GM21447 (cell line): Measurements from ENCODE around the gene IL36B.

Source experiments
- ATAC-seq: cut with Tn5 transposase; IDR thresholded peaks from one replicate; pipeline ENCODE4 v1.9.1; 2021; ENCODE audit not compliant: unreplicated experiment

The IL36B gene

DNA sequence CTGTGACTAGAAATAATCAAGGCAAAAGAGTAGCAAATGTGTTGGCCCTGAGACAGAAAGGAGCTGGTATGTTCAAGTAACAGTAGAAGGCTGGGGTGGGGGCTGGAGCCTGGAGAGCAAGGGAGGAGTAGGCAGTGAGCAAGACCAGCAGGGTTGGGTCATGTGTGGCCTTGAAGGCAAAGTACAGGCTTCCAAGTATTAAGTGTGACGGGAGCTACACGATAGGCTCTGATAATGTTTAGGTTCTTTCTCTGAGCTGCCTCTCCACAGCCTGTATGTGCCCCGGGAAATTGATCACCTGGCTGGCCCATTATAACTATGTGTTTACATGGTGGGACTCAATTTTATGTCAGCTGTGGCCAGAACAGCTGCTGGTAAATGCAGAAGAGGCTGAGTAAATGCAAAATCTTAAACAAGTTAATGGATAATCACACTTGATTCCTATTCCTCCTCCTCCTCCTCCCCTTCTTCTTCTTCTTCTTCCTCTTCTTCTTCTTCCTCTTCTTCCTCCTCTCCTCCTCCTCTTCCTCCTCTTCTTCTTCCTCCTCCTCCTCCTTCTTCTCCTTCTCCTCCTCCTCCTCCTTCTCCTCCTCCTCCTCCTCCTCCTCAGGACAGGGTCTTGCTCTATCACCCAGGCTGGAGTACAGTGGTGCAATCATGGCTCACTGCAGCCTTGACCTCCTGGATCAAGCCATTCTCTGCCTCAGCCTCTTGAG lies 24.4 kb upstream of the IL36B start:
- no peak for ATAC-seq

DNA sequence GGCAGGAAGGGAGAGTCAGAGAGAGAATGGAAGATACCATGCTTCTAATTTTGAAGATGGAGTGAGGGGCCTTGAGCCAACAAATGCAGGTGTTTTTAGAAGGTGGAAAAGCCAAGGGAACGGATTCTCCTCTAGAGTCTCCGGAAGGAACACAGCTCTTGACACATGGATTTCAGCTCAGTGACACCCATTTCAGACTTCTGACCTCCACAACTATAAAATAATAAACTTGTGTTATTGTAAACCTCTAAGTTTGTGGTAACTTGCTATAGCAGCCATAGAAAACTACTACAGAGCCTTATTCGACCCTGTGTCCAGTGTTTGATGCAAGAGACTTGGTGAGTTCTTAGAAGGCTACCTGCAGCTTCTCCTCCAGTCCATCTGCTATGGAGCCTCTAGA lies 22.9 kb upstream of the IL36B start:
- no peak for ATAC-seq

GRCh38 chr2:113075030-113075429 lies 22.4 kb upstream of the IL36B start:
- ATAC-seq, result no peak

DNA sequence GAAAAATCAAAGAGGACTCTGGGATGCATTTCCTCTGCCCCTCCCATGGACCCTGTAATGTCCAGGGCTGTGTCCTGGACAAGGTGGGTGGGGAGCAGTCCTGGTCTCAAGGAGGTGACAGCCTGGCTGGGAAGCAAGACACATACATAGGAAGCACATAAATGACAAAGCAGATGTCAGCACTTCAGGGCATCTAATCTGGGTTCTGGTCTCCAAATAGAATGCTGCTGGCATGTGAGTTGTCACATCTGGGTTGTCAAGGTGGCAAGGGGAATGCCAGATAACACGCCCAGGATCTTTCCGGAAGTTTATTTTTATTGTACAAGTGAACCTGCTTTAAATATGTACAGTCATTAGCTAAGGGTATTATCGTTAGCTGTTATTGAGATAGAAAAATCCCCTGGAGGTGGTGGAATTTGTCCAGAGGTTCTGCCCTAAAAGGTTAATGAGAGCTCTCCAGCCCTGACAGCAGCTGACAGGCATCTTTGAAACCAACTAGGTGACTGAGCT lies 20.7 kb upstream of the IL36B start:
- ATAC-seq, result no peak

DNA sequence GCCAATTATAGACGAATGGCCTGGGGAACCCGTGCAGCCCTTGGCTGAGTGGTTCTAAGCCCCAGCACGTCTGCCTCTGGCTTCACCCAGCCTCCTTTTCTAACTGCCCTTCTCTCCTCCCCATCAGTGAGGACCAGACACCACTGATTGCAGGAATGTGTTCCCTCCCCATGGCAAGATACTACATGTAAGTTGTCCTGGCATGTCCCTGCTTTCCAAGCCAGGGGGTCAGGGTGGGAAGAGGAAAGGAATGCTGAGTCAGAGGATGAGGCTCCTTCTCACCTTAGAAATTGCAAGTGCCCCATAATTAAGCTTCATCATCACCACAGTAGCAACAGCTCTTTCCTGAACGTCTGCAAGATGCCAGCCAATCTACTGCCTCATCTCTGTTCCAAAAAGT lies 19.9 kb upstream of the IL36B start:
- ATAC-seq, result no peak

DNA sequence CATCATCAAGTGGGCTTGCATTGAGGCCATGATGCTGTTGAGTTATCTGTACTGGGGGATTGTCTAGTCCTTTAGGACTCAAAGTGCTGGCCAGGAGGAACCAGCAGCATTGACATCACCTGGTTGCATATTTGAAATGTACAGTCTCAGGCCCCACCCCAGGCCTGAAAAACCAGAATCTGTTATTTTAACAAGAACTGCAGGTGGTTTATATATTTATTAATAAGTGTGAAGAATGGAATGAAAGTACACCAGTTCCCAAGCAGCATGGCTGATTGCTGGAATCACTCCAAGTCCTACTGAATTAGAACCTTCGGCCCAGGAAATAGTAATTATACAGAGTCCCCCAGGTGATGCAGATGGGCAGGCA lies 17.9 kb upstream of the IL36B start:
- no peak for ATAC-seq

- ATAC-seq, result no peak
Observed at GRCh38 chr2:113069676-113070605, 17.3 kb upstream of the IL36B start.

DNA sequence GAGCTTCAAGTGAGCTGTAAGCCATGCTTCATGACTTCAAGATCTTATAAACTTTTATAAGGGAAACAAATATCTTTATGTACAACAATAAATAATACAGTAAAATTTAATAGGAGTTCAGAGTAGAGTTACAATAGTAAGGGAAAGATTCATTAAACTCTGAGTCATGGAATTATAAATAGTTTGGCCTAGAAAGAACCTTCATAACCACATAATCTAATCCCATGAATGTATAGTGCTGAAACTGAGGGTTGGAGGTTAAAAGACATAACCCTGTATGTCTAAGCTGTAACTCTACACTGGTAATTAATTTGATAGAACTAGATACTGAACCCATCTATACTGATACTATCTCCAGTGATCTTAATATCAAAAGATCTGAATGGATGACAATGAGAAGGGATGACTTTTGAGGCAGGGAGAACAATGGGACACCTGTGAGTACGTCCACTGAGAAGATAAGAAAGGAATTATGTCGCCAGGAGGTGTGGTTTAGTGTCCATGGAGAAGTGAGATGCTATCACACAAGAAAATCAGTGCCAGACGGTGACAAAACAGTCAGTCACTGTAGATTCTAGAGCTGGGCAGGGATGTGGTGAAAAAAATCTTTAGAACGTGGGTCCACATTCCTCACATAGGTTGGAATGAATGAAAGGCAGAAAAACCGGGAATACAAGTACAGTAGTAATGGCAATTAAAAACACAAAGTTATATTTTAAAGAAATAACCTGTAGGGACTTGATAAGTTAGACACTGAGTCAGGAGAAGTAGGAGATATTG lies 16.2 kb upstream of the IL36B start:
- ATAC-seq, result no peak

DNA sequence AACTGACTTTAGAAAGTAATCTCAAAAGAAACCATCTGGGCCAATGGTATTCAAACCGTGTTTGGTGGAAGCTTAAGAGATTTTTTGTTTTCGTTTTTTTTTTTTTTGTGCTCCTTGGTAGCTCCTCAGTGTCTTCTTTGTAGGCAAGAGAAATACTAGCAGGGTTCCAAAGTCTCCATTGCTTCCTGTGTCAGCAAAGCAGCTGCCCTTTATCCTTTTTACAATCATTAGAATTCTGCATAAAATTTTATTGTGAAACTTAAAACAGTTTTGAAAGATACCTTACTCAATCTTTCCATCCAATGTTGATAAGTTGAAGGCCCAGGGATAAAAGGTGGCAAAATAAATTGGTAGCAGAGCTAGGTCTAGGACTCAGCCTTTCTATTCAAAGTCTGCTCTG lies 15.6 kb upstream of the IL36B start:
- no peak for ATAC-seq

DNA sequence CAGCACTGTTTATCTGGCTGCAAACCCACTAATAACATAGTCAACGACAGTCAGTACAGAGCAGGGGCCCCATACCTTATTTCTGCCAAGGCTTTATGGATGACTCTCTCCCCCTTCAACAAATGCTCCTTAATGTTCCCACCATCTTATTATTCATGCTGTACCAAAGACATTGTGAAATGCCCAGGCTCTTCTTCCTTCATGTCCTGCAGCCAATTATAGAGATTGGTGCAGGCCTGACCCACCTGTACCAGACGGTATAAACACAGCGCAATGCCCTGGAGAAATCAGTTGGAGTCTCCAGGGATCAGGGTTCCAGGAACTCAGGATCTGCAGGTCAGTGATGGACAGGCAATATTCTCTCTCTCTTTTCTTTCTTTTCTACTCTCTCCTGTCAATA lies 15.0 kb upstream of the IL36B start, which contains the start of gene IL1F10:
Gene IL1F10 (plus strand): TSS at position 290 of the 400 bp plus-strand sequence. CDS start 4,769 bp downstream, outside the sequence.
- ATAC-seq, result no peak

- ATAC-seq, result no peak
Observed at GRCh38 chr2:113064898-113065297, 12.2 kb upstream of the IL36B start.

DNA sequence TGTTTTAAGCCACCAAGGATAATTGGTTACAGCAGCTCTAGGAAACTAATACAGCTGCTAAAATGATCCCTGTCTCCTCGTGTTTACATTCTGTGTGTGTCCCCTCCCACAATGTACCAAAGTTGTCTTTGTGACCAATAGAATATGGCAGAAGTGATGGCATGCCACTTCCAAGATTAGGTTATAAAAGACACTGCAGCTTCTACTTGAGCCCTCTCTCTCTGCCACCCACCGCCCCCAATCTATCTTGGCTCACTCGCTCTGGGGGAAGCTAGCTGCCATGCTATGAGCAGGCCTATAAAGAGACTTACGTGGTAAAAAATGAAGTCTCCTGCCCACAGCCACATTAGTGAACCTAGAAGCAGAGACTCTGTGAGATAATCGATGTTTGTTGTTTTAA lies 11.6 kb upstream of the IL36B start:
- ATAC-seq, result no peak

DNA sequence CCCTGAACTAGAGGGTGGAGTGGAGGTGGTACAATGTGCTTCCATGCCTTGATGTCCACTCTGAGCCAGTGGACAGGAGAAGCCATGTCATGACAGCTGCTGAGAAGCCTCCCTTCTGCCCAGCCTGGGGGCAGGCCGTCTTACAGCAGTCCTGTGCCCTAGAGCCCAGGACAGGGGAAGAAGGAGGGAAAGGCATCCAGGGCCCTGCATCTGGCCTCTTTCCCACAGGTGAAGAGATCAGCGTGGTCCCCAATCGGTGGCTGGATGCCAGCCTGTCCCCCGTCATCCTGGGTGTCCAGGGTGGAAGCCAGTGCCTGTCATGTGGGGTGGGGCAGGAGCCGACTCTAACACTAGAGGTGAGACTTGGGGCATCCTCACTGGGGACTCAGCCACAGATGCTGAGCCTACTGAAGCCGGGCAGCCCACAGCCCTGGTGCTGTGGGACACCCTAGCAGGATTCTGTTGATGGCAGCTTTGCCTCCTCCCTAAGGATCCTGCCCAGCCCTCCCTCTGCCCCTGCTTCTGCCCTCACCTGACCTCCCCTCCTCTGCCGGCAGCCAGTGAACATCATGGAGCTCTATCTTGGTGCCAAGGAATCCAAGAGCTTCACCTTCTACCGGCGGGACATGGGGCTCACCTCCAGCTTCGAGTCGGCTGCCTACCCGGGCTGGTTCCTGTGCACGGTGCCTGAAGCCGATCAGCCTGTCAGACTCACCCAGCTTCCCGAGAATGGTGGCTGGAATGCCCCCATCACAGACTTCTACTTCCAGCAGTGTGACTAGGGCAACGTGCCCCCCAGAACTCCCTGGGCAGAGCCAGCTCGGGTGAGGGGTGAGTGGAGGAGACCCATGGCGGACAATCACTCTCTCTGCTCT lies 9.5 kb upstream of the IL36B start:
- ATAC-seq, result no peak

GRCh38 chr2:113061241-113061640 lies 8.6 kb upstream of the IL36B start:
- no peak for ATAC-seq

DNA sequence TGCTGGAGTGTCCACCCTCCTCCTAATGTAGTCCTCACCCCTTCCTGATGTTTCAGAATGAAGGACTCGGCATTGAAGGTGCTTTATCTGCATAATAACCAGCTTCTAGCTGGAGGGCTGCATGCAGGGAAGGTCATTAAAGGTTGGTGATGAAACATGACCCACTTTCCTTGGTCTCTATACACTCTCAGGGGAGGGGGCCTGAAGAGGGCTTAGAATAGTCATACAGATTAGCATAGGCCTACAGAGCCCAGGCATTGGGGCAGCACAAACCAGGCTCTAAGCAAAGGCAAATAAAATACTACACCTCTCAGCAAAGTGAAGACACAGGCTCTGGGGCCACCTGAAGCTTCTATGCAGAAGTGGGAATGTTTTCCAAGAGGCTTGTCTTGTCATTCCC lies 8.1 kb upstream of the IL36B start:
- no peak for ATAC-seq

DNA sequence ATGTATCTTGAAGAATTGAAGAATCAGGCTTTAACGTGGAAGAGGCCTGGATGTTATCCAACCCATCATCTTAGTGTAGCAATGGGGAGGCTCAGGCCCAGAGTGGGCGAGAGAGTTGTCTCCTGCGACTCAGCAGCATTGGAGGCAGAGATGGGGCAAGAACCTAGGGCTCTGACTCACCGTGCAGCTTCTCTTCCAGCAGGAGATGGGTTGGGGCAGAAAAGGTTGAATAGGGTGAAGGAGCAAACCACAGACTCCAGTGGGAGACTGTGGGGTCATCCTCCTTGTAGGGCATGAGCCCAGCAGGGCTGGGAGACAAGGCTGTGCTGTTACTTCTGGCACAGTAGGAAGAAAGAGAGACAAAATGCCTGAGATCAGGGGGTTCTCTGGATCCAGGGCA lies 7.7 kb upstream of the IL36B start:
- ATAC-seq, result no peak

GRCh38 chr2:113058998-113059960 lies 6.6 kb upstream of the IL36B start, which contains the start of gene IL36RN:
IL36RN (plus strand) TSS chr2:113059198; CDS start chr2:113059439, 241 bp downstream.
- no peak for ATAC-seq

DNA sequence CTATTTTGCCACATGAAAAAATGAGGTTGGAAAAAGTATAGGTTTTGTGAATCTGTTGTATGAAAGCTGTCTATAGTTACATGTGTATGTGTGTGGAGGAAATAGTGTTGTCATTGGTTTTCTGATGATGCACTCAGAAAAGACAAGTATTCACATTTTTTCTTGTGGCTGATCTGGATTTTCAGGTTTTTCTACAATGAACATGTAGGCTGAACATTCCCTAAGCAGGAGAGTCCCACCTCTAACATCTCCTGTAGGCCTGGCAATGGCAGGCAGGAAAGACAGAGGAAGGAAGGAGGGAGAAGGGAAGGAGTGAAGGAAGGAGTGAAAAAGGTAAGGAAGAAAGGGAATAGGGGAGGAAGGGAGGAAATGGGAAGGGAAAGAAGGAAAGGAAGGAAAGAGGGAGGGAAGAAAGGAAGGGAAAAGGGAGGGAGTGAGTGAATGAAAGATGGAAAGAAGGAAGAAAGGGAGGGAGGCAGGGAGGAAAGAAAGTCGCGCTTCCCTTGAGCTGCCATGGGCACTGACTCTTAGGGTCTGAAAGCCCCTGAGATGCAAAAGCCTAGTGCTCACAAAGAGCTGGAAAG lies 5.8 kb upstream of the IL36B start:
- no peak for ATAC-seq

DNA sequence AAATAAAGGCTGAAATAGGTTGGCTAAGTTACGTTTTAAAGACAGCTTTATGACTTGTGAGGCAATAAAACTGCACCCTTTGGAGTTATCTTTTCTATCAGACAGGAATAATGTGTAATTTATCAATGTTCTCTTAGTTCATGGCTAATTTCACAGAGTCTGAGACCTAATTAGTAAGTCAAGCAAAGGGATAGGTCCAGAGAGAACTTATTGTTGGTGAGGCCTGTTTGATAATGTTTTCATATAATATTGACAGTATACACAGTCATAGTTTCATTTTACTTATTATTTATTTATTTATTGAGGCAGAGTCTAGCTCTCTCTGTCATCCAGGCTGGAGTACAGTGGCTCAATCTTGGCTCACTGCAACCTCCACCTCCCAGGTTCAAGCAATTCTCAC lies 4.5 kb upstream of the IL36B start:
- ATAC-seq, result no peak
